ENCODE results near the gene PP2D1. TPM values are rescaled to one million over a fixed set of nuclear protein-coding genes. Genes with fewer than 3 reads are reported as not detected.

The PP2D1 gene
- total RNA-seq, 1 donor from 2014 or later: not detected

GRCh38 chr3:19945969-19946831, 65.9 kb downstream of the PP2D1 start:
- intact Hi-C loops (cut with DNase I): loop anchor here (2.0 to 5.0 kb wide), 2 partner anchors 96 to 241 kb away; partner anchors contain the start of genes KAT2B and SGO1
- peak; percentile 16 for ATAC-seq (ENCODE audit: poor library complexity)
- DNase-seq: no peak

GRCh38 chr3:19945534-19945933, 66.5 kb downstream of the PP2D1 start:
- DNase-seq (no peak), ATAC-seq (ENCODE audit: poor library complexity) (no peak)
- intact Hi-C loops (cut with DNase I): loop anchor here (5.0 kb wide), 1 partner anchor 97 kb away; the partner anchor contains the start of gene KAT2B

GRCh38 chr3:19940643-19941042, 71.4 kb downstream of the PP2D1 start:
- no peak for ATAC-seq (ENCODE audit: poor library complexity)
- intact Hi-C loops (cut with DNase I): no loop called here

GRCh38 chr3:19938295-19938627, 73.8 kb downstream of the PP2D1 start:
- ATAC-seq (ENCODE audit: poor library complexity) (no peak), DNase-seq (no peak)
- intact Hi-C loops (cut with DNase I): no loop called here

More at GRCh38 chr3:19940643-19941042, 71.4 kb downstream of the PP2D1 start:
- no peak for DNase-seq

DNA sequence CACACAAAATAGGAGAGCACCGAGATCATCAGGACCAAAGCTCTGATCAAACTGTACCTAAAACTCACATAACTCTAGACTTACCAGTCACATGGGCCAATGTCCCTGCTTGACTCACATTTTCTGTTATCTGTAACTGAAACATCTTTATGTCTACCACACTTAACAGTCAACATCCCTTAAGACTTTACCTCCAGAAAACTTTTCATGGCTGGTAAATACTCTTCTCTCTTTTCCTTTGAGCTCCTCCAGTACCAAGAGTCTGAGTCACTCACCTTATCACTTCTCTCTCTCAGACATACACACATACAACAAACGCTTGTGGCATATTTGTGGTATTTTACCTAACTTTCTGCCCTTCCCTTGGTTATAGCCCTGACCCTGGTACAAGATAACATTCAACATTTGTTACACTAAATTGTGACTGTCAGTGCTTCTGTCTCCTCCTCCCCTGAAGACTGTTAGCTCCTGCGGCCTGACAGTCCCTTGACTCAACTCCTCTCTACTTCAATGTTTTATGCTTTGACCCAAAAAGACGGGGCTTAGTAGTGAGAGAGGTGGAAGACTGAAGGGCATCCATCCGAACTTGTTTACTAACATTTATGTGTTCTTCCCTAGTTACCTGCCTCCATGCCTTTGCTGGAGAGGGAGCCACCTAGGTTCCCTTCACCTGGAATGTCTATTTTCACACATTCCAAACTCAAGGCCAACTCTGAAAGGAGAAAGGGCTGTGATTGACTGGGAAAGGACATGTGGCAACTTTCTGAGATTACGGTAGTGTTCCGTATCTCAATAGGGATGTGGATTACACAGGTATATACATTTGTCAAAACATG, 74.4 kb downstream of the PP2D1 start:
- ATAC-seq (ENCODE audit: poor library complexity) (no peak), DNase-seq (no peak)
- intact Hi-C loops (cut with DNase I): no loop called here

Other genes starting within 250 kb of the PP2D1 start
- gene EFHB, start 78.0 kb downstream of the PP2D1 start, total RNA-seq: not detected
- gene RAB5A, start 65.2 kb downstream of the PP2D1 start, total RNA-seq: 52.6 TPM
- gene KAT2B, start 28.2 kb upstream of the PP2D1 start, total RNA-seq: 117 TPM
- 0.59 TPM for gene SGO1, start 173.9 kb upstream of the PP2D1 start, total RNA-seq

Data from Right ventricle myocardium superior (tissue), 1 donor.